GM18861 (cell line): ENCODE results near the gene PYGB.

Experiments used
- ATAC-seq: cut with Tn5 transposase; IDR thresholded peaks from one replicate; pipeline ENCODE4 v1.9.1; 2021; ENCODE audit not compliant: unreplicated experiment

The PYGB gene

GRCh38 chr20:25215521-25215920, 32.4 kb upstream of the PYGB start:
- ATAC-seq: no peak

DNA sequence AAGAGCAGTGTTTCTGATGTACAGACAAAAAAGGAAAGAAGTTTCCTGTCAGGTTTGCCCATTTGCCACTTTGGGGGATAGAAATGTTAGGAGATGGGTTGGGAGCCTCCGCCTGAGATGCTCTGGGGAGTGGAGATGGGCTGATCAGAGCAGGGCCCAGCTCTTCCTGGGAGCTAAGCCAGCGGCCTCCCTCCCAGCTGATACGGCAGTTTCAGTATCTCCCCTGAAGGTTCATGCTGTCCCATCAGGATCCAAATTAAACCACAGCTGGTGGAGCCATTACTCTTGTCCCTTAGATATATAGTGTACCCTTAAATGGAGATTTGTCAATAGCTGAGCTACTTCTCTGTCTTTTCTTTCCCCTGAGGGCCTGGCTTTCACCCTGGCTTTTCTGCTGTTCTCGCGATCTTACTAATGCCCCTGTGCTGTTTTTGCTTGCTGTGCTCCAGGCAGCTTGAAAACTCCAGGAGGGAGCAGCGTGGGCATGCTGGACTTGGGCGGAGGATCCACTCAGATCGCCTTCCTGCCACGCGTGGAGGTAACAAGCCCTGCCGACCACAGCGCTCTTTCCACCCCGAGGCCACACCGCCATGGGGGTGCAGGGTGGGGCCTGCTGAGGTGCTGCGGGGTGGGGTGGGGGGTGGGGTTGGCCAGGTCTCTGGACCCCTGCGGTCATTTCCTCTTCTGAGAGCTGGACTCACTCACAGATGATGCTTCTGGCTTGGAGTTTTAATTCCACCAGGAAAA, 31.5 kb upstream of the PYGB start:
- ATAC-seq: no peak

- ATAC-seq: no peak
Measured at GRCh38 chr20:25217161-25218108, 30.4 kb upstream of the PYGB start.

DNA sequence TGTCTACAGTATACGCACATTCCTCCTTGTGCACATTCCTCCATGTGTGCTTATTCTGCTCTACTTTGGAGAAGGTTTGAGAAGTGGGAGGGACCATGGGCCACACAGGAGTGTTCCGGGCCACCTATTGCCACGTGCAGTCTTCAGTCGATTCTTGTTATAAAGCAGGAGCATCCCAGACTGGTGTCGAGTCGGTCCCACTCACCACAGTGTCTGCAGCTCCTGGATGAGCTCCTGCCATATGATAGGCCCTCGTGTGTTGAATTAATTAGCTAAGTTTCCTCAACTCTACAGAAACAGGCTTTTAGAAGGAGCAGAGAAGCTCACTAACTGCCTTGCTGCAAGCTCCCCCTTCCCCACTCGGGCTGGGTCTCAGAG, 29.8 kb upstream of the PYGB start:
- ATAC-seq: no peak

- no peak for ATAC-seq
Measured at GRCh38 chr20:25218492-25218891, 29.4 kb upstream of the PYGB start.

- ATAC-seq: no peak
Measured at GRCh38 chr20:25219365-25219764, 28.5 kb upstream of the PYGB start.

DNA sequence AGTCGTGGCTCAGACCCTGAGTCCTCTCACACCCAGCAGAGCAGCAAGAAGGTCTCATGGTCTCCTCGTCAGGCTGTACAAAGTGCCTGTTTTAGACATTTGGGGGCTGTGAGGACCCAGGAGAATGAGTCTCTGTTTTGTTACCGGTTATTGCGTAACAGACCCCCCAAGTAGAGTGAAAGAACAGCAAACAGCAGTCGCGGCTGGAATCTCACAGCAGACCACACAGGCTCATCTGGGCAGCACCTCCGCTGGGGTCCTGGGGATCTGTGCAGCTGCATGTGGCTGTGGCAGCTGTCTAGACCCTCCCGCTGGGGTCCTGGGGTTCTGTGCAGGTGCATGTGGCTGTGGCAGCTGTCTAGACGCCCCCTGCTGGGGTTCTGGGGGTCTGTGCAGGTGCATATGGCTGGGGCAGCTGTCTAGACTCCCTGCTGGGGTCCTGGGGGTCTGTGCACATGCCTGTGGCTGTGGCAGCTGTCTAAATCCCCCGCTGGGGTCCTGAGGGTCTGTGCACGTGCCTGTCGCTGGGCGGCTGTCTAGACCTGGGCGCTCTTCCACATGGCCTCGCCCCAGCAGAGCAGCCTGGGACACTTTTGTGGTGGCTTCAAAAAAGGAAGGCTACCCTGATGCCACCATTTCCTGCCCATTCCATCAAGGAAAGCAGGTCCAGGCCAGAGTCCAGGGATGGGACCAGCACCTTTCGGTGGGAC, 27.7 kb upstream of the PYGB start:
- no peak for ATAC-seq

DNA sequence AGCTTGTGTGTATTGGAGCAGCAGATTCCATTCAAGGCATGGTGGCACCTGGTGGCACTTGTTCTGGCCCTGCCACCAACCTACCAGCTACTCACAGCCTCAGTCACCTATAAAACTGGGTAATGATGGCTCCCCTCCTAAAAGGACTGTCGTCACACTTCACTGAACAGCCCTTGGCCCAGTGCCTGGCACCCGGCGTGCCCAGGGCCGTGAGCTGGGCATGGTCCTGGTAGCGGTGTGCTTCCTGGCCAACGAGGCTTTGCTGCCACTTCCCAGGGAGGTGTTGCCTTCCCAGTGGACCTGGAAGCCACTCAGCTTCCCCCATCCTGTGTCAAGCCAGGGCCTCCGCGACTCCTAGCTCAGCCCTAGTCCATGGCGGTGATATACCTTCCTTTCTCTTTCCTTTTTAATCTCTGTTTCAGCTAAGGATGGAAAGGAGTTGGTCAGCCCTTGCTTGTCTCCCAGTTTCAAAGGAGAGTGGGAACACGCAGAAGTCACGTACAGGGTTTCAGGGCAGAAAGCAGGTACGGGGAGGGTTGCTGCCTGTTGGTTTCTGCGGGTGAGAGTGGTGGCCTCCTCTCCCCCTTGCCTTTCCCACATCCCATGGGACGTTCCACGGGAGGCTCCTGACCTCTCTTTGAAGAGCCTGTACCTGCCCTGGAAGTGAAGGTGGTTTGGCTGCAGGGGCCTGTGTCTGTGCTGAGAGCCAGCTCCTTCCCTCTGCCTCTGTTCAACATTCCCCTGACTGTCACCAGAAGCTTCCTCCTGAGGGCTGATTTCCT, 26.9 kb upstream of the PYGB start:
- no peak for ATAC-seq

- no peak for ATAC-seq
Measured at GRCh38 chr20:25221592-25222460, 26.1 kb upstream of the PYGB start.

DNA sequence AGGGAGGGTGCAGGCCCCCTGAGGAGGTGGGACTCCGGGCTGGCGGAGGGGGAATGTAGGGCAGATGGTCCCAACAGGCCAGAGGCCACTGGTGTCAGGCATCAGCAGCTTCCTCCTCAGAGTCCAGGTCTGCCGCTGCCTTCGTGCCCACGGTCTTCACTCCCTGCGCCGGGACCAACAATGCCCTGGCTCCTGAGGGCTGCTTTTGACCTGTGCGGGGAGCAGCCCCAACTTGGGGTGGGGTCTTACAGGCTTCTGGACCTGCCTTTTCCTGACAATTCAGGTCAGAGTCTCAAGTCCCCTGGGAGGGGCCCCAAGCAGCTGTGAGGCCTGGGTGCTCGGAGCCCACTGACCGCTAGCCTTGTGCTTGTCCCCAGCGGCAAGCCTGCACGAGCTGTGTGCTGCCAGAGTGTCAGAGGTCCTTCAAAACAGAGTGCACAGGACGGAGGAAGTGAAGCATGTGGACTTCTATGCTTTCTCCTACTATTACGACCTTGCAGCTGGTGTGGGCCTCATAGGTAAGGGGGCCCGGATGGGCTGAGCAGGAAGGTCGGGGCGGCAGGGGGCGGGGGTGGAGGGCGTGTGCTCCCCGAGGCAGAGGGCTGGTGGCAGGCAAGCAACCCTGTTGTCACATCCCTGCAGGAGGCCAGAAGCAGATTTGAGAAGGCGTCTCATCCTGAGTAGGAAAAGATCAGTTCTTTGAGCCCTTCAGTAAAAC, 25.3 kb upstream of the PYGB start:
- no peak for ATAC-seq

- peak; percentile 45 for ATAC-seq
Measured at GRCh38 chr20:25223179-25223661, 24.7 kb upstream of the PYGB start.

DNA sequence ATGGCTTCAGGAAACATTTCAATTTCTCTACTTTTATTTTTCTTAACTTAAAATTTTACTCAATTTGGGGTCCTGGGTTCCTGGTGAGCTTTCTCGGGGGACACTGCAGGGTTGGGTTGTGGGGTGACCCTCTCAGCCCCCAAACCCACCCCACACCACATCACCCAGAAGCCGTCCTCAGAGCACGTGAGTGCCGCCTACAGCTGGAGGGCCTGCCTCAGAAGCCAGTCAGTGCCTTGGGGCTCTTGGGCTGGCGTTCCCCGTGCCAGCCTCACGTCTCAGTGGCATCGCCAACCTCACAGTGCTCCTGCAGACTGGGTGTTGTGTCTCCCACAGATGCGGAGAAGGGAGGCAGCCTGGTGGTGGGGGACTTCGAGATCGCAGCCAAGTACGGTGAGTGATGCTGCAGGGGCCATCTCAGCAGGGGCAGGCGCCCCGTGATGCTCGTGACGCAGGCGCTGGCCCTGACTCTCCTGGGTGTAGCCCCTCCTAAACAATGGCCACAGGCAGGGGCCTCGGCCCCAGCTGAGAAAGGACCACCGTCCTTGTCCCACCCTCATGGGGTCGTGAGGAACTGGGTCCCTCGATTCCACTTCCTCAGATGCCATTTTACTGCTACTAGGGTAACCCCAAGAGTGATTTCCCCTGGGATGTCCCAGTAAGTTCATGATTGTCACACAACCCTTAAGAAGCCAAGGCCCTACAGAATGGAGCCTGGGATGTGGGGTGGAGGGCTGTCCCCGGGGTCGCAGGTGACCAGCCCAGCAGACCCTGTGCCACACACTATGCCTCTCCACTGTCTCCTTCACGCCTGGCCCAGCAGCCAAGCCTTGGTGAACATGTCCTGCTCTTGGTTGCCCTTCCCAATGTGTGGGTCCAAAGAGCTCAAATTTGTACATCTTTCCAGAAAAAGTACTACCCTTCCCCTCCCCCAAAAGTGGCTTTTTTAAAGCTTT, 23.8 kb upstream of the PYGB start:
- no peak for ATAC-seq

- no peak for ATAC-seq
Measured at GRCh38 chr20:25224941-25225340, 22.9 kb upstream of the PYGB start.

DNA sequence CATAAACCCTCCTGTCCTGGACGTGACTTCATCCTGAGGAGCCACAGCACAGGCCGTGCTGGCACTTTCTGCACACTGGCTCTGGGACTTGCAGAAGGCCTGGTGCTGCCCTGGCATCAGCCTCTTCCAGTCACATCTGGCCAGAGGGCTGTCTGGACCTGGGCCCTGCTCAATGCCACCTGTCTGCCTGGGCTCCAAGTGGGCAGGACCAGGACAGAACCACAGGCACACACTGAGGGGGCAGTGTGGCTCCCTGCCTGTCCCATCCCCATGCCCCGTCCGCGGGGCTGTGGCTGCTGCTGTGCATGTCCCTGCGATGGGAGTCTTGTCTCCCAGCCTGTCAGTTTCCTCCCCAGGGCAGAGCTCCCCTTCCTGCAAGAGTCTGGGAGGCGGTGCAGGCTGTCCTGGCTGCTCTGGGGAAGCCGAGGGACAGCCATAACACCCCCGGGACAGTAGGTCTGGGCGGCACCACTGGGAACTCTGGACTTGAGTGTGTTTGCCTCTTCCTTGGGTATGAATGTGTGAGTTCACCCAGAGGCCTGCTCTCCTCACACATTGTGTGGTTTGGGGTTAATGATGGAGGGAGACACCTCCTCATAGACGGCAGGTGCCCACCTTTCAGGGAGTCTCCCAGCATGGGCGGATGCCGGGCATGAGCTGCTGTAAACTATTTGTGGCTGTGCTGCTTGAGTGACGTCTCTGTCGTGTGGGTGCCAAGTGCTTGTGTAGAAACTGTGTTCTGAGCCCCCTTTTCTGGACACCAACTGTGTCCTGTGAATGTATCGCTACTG, 22.0 kb upstream of the PYGB start:
- no peak for ATAC-seq

GRCh38 chr20:25226433-25227316, 21.2 kb upstream of the PYGB start:
- ATAC-seq: no peak

DNA sequence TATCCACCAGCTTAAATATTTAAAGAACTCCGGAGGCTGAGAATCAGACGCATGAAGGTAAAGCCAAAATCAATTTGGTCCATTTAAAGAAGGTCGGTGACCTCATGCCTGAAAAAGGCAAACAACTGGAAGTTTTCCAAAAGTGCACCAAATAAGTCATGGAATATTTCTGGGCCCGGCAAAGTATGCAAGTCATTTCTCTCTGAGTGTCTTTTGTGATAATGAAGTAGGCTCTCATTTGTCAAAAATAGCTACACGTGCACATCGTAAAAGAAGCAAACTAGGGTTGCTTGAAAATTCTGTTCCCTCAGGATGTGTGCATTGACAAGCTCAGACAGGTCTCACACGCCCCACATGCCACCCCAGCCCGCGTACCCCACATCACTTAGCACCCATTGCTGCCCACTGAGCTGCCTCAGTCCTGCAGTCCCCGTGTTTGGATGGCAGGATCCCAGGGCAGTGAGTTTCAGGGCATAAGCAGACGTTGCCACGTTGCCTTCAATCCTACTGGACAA, 20.5 kb upstream of the PYGB start:
- no peak for ATAC-seq
